GM12865 (cell line): Measurements from ENCODE around the gene RASA3.

Experiments
- DNase-seq: peaks from one replicate; pipeline ENCODE4 v3.0.0; 2010; ENCODE audit warnings: low read depth
- H3K4me3 ChIP-seq: 2 replicates; pipeline ENCODE4 v1.5.1; 2011; ENCODE audit warnings: mild to moderate bottlenecking, low read depth, low read length, control low read depth
- CTCF ChIP-seq: IDR thresholded peaks from 2 replicates; pipeline ENCODE4 v1.5.1; 2011; ENCODE audit warnings: low read length, control low read depth, low read depth, inconsistent platforms; ENCODE audit not compliant: insufficient read depth; ENCODE audit errors: missing control alignments

RASA3 gene

GRCh38 chr13:114154476-114154875 is 22.1 kb upstream of the RASA3 start:
- TF ChIP-seq CTCF, result no peak
- DNase-seq, result no peak
- no peak overlapping the region for H3K4me3 ChIP-seq

GRCh38 chr13:114153485-114154080 is 21.2 kb upstream of the RASA3 start:
- DNase-seq, result no peak
- TF ChIP-seq CTCF, result no peak
- no peak overlapping the region for H3K4me3 ChIP-seq

GRCh38 chr13:114152831-114153371 is 20.5 kb upstream of the RASA3 start:
- H3K4me3 ChIP-seq, result no peak overlapping the region
- TF ChIP-seq CTCF, result no peak
- no peak for DNase-seq

- no peak overlapping the region for H3K4me3 ChIP-seq
- TF ChIP-seq CTCF, result no peak
- DNase-seq, result no peak
These were observed 19.8 kb upstream of the RASA3 start for GRCh38 chr13:114152285-114152645.

- no peak for DNase-seq
- no peak overlapping the region for H3K4me3 ChIP-seq
- no peak for TF ChIP-seq CTCF
These were observed 19.3 kb upstream of the RASA3 start for GRCh38 chr13:114151565-114152284.

GRCh38 chr13:114151031-114151430 is 18.6 kb upstream of the RASA3 start:
- H3K4me3 ChIP-seq, result no peak overlapping the region
- DNase-seq, result no peak
- TF ChIP-seq CTCF, result no peak
